IPS DF 19.7 (cell line): ENCODE data around the gene PRPS1L1.

Experiments
- DNase-seq: peaks from one replicate; pipeline ENCODE4 v3.0.0-alpha.2; 2013; ENCODE audit warnings: low read depth, low spot score

Gene PRPS1L1

GRCh38 chr7:18027628-18028027 is at the start of gene PRPS1L1:
TSS of gene PRPS1L1 (minus strand) at chr7:18027846.
- DNase-seq: no peak

- DNase-seq: no peak
Measured at GRCh38 chr7:18076461-18076860, 48.8 kb upstream of the PRPS1L1 start.

GRCh38 chr7:18068745-18069144 is 41.1 kb upstream of the PRPS1L1 start:
- DNase-seq: no peak

- DNase-seq: no peak
Measured at GRCh38 chr7:18064242-18064838, 36.7 kb upstream of the PRPS1L1 start.

- DNase-seq: no peak
Measured at GRCh38 chr7:18063149-18063901, 35.7 kb upstream of the PRPS1L1 start.

- no peak for DNase-seq
Measured at GRCh38 chr7:18059171-18059570, 31.5 kb upstream of the PRPS1L1 start.

- no peak for DNase-seq
Measured at GRCh38 chr7:18053941-18054340, 26.3 kb upstream of the PRPS1L1 start.

GRCh38 chr7:18053177-18053928 is 25.7 kb upstream of the PRPS1L1 start:
- DNase-seq: no peak

- DNase-seq: no peak
Measured at GRCh38 chr7:18049262-18049661, 21.6 kb upstream of the PRPS1L1 start.

- DNase-seq: no peak
Measured at GRCh38 chr7:18046601-18047000, 19.0 kb upstream of the PRPS1L1 start.

GRCh38 chr7:18045171-18045570 is 17.5 kb upstream of the PRPS1L1 start:
- no peak for DNase-seq

GRCh38 chr7:18041191-18041590 is 13.5 kb upstream of the PRPS1L1 start:
- no peak for DNase-seq

GRCh38 chr7:18040196-18040595 is 12.6 kb upstream of the PRPS1L1 start:
- DNase-seq: no peak

- no peak for DNase-seq
Measured at GRCh38 chr7:18038382-18038781, 10.7 kb upstream of the PRPS1L1 start.

- DNase-seq: no peak
Measured at GRCh38 chr7:18037609-18038008, 10.0 kb upstream of the PRPS1L1 start.

GRCh38 chr7:18036783-18037182 is 9.1 kb upstream of the PRPS1L1 start:
- no peak for DNase-seq

GRCh38 chr7:18030758-18031157 is 3.1 kb upstream of the PRPS1L1 start:
- no peak for DNase-seq

GRCh38 chr7:18020138-18020715 is 7.4 kb downstream of the PRPS1L1 start:
- no peak for DNase-seq

GRCh38 chr7:18019555-18019954 is 8.1 kb downstream of the PRPS1L1 start:
- DNase-seq: no peak

- DNase-seq: no peak
Measured at GRCh38 chr7:18018296-18019215, 9.1 kb downstream of the PRPS1L1 start.
